WTC11 (cell line): ENCODE measurements around the gene COL27A1. TPM values are rescaled to one million over a fixed set of nuclear protein-coding genes. Genes with fewer than 3 reads are reported as not detected.

Experiments used
- ATAC-seq: fragments of 200-7000 bp; cut with Tn5 transposase; 2 replicates; pipeline ENCODE4 v1.10.0; 2021; ENCODE audit warnings: mild to moderate bottlenecking, moderate library complexity
- CTCF ChIA-PET: fragments of 300-600 bp; sonication (Branson Sonifier 250); formaldehyde crosslinking; loops from one replicate; lab custom pipeline; 2021; ENCODE audit warnings: antibody characterized with exemption; lab: Charles Lee
- POLR2A ChIA-PET: fragments of 350-600 bp; sonication (Branson Sonifier 250); formaldehyde crosslinking; loops from one replicate; lab custom pipeline; 2021; ENCODE audit warnings: antibody characterized with exemption; lab: Charles Lee
- DNase-seq: peaks from one replicate; pipeline ENCODE4 v3.0.0; 2021; ENCODE audit warnings: low spot score
- H3K27ac Mint-ChIP-seq: 2 replicates; pipeline ENCODE4 v1.8.0; 2021; ENCODE audit warnings: mixed read lengths
- H3K27me3 Mint-ChIP-seq: 2 replicates; pipeline ENCODE4 v1.8.0; 2021; ENCODE audit warnings: low read depth, mild to moderate bottlenecking, moderate library complexity, mixed read lengths
- H3K36me3 Mint-ChIP-seq: 2 replicates; pipeline ENCODE4 v1.8.0; 2021; ENCODE audit warnings: mixed read lengths
- H3K4me1 Mint-ChIP-seq: 2 replicates; pipeline ENCODE4 v1.8.0; 2022; ENCODE audit warnings: mixed read lengths
- H3K4me3 Mint-ChIP-seq: 2 replicates; pipeline ENCODE4 v1.8.0; 2021; ENCODE audit warnings: mild to moderate bottlenecking, moderate library complexity, mixed read lengths
- H3K9me3 Mint-ChIP-seq: 2 replicates; pipeline ENCODE4 v1.8.0; 2021; ENCODE audit warnings: mixed read lengths
- CBFB ChIP-seq: sonication (generic); formaldehyde crosslinking; IDR thresholded peaks from 2 replicates; pipeline ENCODE4 v1.8.1; 2022; ENCODE audit warnings: mild to moderate bottlenecking, low read depth, missing genetic modification reagents
- EMX1 ChIP-seq: fragments of 250-450 bp; sonication (Bioruptor Pico); IDR thresholded peaks from 2 replicates; pipeline ENCODE4 v1.8.0; 2021; ENCODE audit warnings: mild to moderate bottlenecking
- ERG ChIP-seq: fragments of 250-450 bp; sonication (Bioruptor Pico); IDR thresholded peaks from 2 replicates; pipeline ENCODE4 v1.8.0; 2021; ENCODE audit warnings: mild to moderate bottlenecking
- FOXJ3 ChIP-seq: sonication (generic); formaldehyde crosslinking; IDR thresholded peaks from 2 replicates; pipeline ENCODE4 v1.9.0; 2021; ENCODE audit warnings: missing genetic modification reagents, mild to moderate bottlenecking, borderline replicate concordance
- FOXP1 ChIP-seq: sonication (generic); formaldehyde crosslinking; IDR thresholded peaks from 2 replicates; pipeline ENCODE4 v1.8.0; 2022; ENCODE audit warnings: missing genetic modification reagents, mild to moderate bottlenecking, moderate library complexity, borderline replicate concordance
- HMGA2 ChIP-seq: fragments of 250-450 bp; sonication (Bioruptor Pico); IDR thresholded peaks from 2 replicates; pipeline ENCODE4 v1.4.0; 2021; ENCODE audit warnings: mild to moderate bottlenecking, moderate library complexity
- IRF2 ChIP-seq: sonication (generic); formaldehyde crosslinking; IDR thresholded peaks from 2 replicates; pipeline ENCODE4 v1.8.0; 2022; ENCODE audit warnings: low read depth, missing genetic modification reagents, borderline replicate concordance
- JUN ChIP-seq: sonication (generic); formaldehyde crosslinking; IDR thresholded peaks from 2 replicates; pipeline ENCODE4 v1.8.0; 2023; ENCODE audit warnings: mild to moderate bottlenecking, missing genetic modification reagents
- MLX ChIP-seq: sonication (generic); formaldehyde crosslinking; IDR thresholded peaks from 2 replicates; pipeline ENCODE4 v1.8.1; 2023; ENCODE audit warnings: mild to moderate bottlenecking, missing genetic modification reagents, moderate library complexity
- MYBL2 ChIP-seq: sonication (generic); formaldehyde crosslinking; IDR thresholded peaks from 2 replicates; pipeline ENCODE4 v1.8.1; 2023; ENCODE audit warnings: mild to moderate bottlenecking, moderate library complexity, missing genetic modification reagents
- NFYB ChIP-seq: sonication (generic); formaldehyde crosslinking; conservative IDR thresholded peaks from 2 replicates; pipeline ENCODE4 v1.8.0; 2022; ENCODE audit warnings: low read depth, missing genetic modification reagents
- NR2C2 ChIP-seq: sonication (generic); formaldehyde crosslinking; IDR thresholded peaks from 2 replicates; pipeline ENCODE4 v1.8.0; 2022; ENCODE audit warnings: mild to moderate bottlenecking, missing genetic modification reagents
- PRDM15 ChIP-seq: sonication (generic); formaldehyde crosslinking; IDR thresholded peaks from 2 replicates; pipeline ENCODE4 v1.8.0; 2022; ENCODE audit warnings: missing genetic modification reagents
- RORB ChIP-seq: fragments of 250-450 bp; sonication (Bioruptor Pico); IDR thresholded peaks from 2 replicates; pipeline ENCODE4 v1.9.0; 2021; ENCODE audit warnings: mild to moderate bottlenecking
- TCF7 ChIP-seq: sonication (generic); formaldehyde crosslinking; IDR thresholded peaks from 2 replicates; pipeline ENCODE4 v1.8.0; 2022; ENCODE audit warnings: mild to moderate bottlenecking, low read depth, missing genetic modification reagents, moderate library complexity
- ZBTB21 ChIP-seq: sonication (generic); formaldehyde crosslinking; IDR thresholded peaks from 2 replicates; pipeline ENCODE4 v1.8.1; 2023; ENCODE audit warnings: mild to moderate bottlenecking, missing genetic modification reagents, borderline replicate concordance
- ZNF232 ChIP-seq: sonication (generic); formaldehyde crosslinking; IDR thresholded peaks from 2 replicates; pipeline ENCODE4 v1.8.0; 2022; ENCODE audit warnings: mild to moderate bottlenecking, missing genetic modification reagents
- ZSCAN18 ChIP-seq: fragments of 250-450 bp; sonication (Bioruptor Pico); IDR thresholded peaks from 2 replicates; pipeline ENCODE4 v2.1.2; 2022; ENCODE audit warnings: mild to moderate bottlenecking, moderate library complexity
- total RNA-seq: library from RNA; stranded (reverse); gene quantifications from 3 replicates; pipeline ENCODE4 v1.2.3, GENCODE V29; 2021
- TF ChIP-seq, protein P1 (sequence below): sonication (generic); formaldehyde crosslinking; IDR thresholded peaks from 2 replicates; pipeline ENCODE4 v1.8.1; 2022; ENCODE audit warnings: low read depth, mild to moderate bottlenecking, moderate library complexity, missing genetic modification reagents, borderline replicate concordance

Gene COL27A1
- total RNA-seq, 1 experiment from 2014 or later = 47.5 TPM

- no peaks in the 10 kb centered on the region for H3K27me3 Mint-ChIP-seq
- ATAC-seq (no peak), DNase-seq (peak; percentile 3)
- POLR2A ChIA-PET = no interaction called here
- no peak overlapping the region for H3K4me3 Mint-ChIP-seq
- H3K36me3 Mint-ChIP-seq = peaks cover 14% of the 10 kb centered on the region
- H3K4me1 Mint-ChIP-seq = no peaks in the 10 kb centered on the region
- peaks cover 7% of the 10 kb centered on the region; the same call in 1 of the 2 replicates for H3K9me3 Mint-ChIP-seq
- H3K27ac Mint-ChIP-seq = no peak overlapping the region
- CTCF ChIA-PET = interaction anchor here (1.2 to 1.7 kb wide), 2 partner anchors 11 to 172 kb away, joined by 3 to 9 read pairs; no protein-coding TSS in a partner anchor
- TF ChIP-seq JUN (CRISPR knock-in tag) (no peak), FOXP1 (CRISPR knock-in tag) (no peak), HMGA2 (CRISPR knock-in tag) (peak; percentile 90), ZNF232 (CRISPR knock-in tag) (no peak), NFYB (CRISPR knock-in tag) (no peak)
- TF ChIP-seq, protein P1, sequence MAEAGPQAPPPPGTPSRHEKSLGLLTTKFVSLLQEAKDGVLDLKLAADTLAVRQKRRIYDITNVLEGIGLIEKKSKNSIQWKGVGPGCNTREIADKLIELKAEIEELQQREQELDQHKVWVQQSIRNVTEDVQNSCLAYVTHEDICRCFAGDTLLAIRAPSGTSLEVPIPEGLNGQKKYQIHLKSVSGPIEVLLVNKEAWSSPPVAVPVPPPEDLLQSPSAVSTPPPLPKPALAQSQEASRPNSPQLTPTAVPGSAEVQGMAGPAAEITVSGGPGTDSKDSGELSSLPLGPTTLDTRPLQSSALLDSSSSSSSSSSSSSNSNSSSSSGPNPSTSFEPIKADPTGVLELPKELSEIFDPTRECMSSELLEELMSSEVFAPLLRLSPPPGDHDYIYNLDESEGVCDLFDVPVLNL (CRISPR knock-in tag) = no peak
- TF ChIP-seq, all 79 proteins: peak for 1
Measured at GRCh38 chr9:114279693-114280092, 124.4 kb downstream of the COL27A1 start.

DNA sequence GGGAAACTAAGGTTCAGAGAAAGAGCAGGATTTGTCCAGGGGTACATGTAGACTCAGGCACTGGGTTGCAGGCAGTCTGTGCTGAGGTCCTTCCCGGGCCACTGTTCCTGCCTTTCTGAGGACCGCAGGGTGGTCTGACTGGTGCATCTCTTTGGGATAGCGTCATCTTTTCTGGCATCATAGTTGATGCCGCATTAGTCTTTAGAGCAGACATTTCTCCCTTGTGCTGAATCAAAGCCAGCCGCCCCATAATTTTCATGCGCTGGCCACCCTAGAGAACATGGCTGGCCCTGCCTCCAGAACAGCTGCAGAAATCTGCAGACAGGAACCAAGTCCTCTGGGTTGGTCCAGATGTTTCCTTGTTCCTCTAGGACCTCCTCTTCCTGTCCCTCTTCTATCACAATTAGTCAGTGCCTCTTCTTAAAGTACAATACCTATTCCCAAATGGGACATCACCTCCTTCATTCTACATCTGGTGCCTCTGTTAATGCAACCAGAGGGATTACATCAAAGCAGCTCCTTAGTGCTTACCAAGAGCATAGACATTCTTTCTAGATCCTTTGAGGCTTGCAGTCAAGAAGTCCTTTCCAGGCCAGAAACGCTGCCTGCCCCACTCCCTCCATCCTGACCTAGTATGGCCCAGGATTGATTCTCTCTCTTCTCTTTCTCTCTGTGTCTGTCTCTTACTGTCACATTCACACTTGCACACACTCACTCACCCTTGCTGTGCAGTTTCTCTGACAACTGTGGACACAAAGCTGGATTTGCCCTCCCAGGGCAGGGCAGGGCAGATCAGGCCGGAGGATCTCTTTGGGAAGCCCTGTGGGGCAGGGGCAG lies 125.5 kb downstream of the COL27A1 start:
- Mint-ChIP-seq H3K4me3 (no peak overlapping the region), H3K4me1 (no peaks in the 10 kb centered on the region), H3K27ac (peak overlapping the region; percentile 51; the same call in 1 of the 2 replicates), H3K36me3 (peaks cover 16% of the 10 kb centered on the region), H3K9me3 (peaks cover 7% of the 10 kb centered on the region; the same call in 1 of the 2 replicates), H3K27me3 (no peaks in the 10 kb centered on the region)
- CTCF ChIA-PET = interaction anchor here (0.7 to 2.1 kb wide), 6 partner anchors 9 to 185 kb away, joined by 3 to 13 read pairs (median 3); no protein-coding TSS in a partner anchor
- ATAC-seq = no peak
- no peak for TF ChIP-seq NR2C2 (CRISPR knock-in tag)
- DNase-seq = peak; percentile 7
- POLR2A ChIA-PET = no interaction called here

DNA sequence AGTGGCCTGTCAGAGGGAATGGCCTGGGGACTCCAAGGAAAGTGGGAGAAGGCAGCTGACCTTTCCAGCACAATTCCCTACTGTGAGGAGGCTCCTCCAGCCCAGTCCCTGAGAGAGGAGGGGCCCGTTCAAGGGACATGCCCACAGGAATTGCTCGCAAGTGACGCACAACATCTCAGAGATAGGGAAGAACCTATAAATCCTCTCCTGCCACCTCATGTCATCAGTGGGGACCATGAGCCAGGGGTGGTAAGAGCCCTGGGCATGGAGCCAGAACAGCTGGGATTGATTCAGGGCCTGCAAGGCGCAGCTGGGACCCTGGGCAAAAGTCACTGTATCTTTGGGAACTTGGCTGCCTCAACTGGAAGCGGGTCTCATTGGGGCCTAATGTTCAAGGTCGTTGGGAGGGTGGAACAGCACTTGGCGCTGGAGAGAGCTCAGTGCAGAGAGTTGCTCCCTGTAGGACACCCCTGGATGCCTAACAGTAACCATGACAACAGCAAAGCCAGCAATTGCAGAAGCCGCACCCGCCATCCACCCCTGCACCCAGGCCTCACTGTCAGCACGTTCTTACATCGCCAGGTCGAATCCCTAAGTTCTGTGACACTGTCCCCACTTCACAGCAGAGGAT lies 126.3 kb downstream of the COL27A1 start:
- peaks cover 7% of the 10 kb centered on the region; the same call in 1 of the 2 replicates for H3K9me3 Mint-ChIP-seq
- POLR2A ChIA-PET = no interaction called here
- no peaks in the 10 kb centered on the region for H3K4me1 Mint-ChIP-seq
- H3K4me3 Mint-ChIP-seq = no peak overlapping the region
- peaks cover 9% of the 10 kb centered on the region for H3K36me3 Mint-ChIP-seq
- CTCF ChIA-PET = interaction anchor here (1.0 to 2.1 kb wide), 4 partner anchors 9 to 199 kb away, joined by 3 to 13 read pairs (median 3); no protein-coding TSS in a partner anchor
- no peaks in the 10 kb centered on the region for H3K27me3 Mint-ChIP-seq
- ATAC-seq (no peak), DNase-seq (peak; percentile 6)
- H3K27ac Mint-ChIP-seq = peak overlapping the region; percentile 51; the same call in 1 of the 2 replicates
- TF ChIP-seq FOXJ3 (CRISPR knock-in tag) (no peak), EMX1 (CRISPR knock-in tag) (no peak), ZSCAN18 (no peak)

- ATAC-seq = no peak
- no peaks in the 10 kb centered on the region for H3K27me3 Mint-ChIP-seq
- H3K4me3 Mint-ChIP-seq = no peak overlapping the region
- H3K36me3 Mint-ChIP-seq = peaks cover 9% of the 10 kb centered on the region
- DNase-seq = peak; percentile 6
- peaks cover 7% of the 10 kb centered on the region; the same call in 1 of the 2 replicates for H3K9me3 Mint-ChIP-seq
- H3K4me1 Mint-ChIP-seq = no peaks in the 10 kb centered on the region
- no peak overlapping the region for H3K27ac Mint-ChIP-seq
- POLR2A ChIA-PET = no interaction called here
- CTCF ChIA-PET = interaction anchor here (1.4 to 2.1 kb wide), 2 partner anchors 9 to 200 kb away, joined by 3 to 13 read pairs; no protein-coding TSS in a partner anchor
- TF ChIP-seq ZBTB21 (no peak), ERG (CRISPR knock-in tag) (no peak), PRDM15 (no peak), TCF7 (CRISPR knock-in tag) (no peak), MLX (no peak), IRF2 (no peak), RORB (CRISPR knock-in tag) (no peak), CBFB (CRISPR knock-in tag) (no peak), MYBL2 (CRISPR knock-in tag) (no peak)
Measured at GRCh38 chr9:114282104-114282485, 126.8 kb downstream of the COL27A1 start.
